ENCODE measurements around the gene CELF4. TPM values are rescaled to one million over a fixed set of nuclear protein-coding genes. Genes with fewer than 3 reads are reported as not detected.

The CELF4 gene
- not detected in 2 replicates for total RNA-seq

DNA sequence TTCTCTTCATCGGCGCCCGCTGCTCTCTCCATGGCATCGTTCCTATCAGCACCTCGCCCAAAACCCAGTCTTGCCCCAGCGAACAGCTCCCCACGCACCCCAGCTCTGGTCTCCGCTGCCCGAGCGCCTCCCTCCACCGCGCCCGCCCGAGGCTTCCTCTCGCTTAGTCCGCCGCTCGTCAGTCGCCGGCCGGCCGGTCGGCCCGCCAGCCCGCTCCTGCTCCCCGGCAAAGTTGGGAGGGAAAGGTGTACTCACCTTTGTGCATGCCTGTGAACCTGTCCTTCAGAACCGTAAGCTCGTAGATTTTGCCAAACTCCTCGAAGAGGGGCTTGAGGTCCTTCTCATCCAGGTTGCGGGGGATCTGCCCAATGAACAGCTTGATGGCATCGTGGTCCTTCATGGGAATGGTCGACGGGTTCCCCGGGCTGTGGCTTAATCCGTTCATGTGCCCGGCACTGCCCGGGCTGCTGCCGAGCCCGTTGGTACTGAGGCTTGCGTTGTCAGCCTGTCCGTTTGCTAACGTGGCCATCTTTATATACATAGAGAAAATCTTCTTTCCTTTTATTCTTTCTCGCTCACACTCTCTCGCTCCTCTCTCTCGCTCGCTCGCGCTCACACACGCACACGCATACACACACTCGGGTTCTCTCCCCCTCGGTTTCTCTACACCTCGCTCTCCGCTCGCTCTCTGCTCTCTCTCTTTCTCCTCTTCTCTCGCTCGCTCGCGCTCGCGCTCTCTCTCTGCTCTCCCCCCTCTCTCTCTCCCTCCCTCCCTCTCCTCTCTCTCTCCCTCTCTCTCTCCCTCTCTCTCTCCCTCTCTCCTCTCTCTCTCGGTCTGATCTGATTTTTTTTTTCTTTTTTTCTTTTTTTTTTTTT lies at the start of gene CELF4:
TSS of gene CELF4 (minus strand) at position 698 of the 876 bp plus-strand sequence.

Measured in myometrial cell (primary cell).